ENCODE data around the gene MYL12A.
"Not testable (repeated sequence)": the region's sequence is repeated elsewhere in the genome, so short reads cannot be mapped to it uniquely, and the experiment has no call there.

MYL12A gene
- total RNA-seq = 201 reads per million, percentile 92 among the genes with 10 or more reads in this experiment

- peak; percentile 80 for DNase-seq
Measured at GRCh38 chr18:3247240-3248061, at the start of gene MYL12A. TSS of gene MYL12A (plus strand) at chr18:3247801. CDS start at chr18:3253248, 5,447 bp downstream.

GRCh38 chr18:3198260-3198860 lies 49.2 kb upstream of the MYL12A start:
- not testable (repeated sequence) for DNase-seq

GRCh38 chr18:3199942-3200645 lies 47.5 kb upstream of the MYL12A start:
- DNase-seq = no peak

GRCh38 chr18:3205239-3205638 lies 42.4 kb upstream of the MYL12A start:
- no peak for DNase-seq

GRCh38 chr18:3207565-3207964 lies 40.0 kb upstream of the MYL12A start:
- no peak for DNase-seq

GRCh38 chr18:3209859-3210569 lies 37.6 kb upstream of the MYL12A start:
- DNase-seq = no peak

GRCh38 chr18:3211236-3211992 lies 36.2 kb upstream of the MYL12A start:
- no peak for DNase-seq

- no peak for DNase-seq
Measured at GRCh38 chr18:3212657-3213056, 34.9 kb upstream of the MYL12A start.

GRCh38 chr18:3213300-3214059 lies 34.1 kb upstream of the MYL12A start:
- no peak for DNase-seq

- DNase-seq = no peak
Measured at GRCh38 chr18:3214855-3215637, 32.6 kb upstream of the MYL12A start.

GRCh38 chr18:3216987-3217386 lies 30.6 kb upstream of the MYL12A start:
- DNase-seq = no peak

- DNase-seq = no peak
Measured at GRCh38 chr18:3217948-3218647, 29.5 kb upstream of the MYL12A start.

GRCh38 chr18:3218819-3219218 lies 28.8 kb upstream of the MYL12A start:
- no peak for DNase-seq

GRCh38 chr18:3219241-3219630 lies 28.4 kb upstream of the MYL12A start:
- no peak for DNase-seq

GRCh38 chr18:3219631-3220335 lies 27.8 kb upstream of the MYL12A start, which contains the start of gene MYOM1:
TSS of gene MYOM1 (minus strand) at chr18:3219968. CDS start at chr18:3215223, 4,745 bp downstream.
- DNase-seq = no peak

GRCh38 chr18:3220868-3221267 lies 26.7 kb upstream of the MYL12A start:
- not testable (repeated sequence) for DNase-seq

- DNase-seq = no peak
Measured at GRCh38 chr18:3221496-3221895, 26.1 kb upstream of the MYL12A start.

- no peak for DNase-seq
Measured at GRCh38 chr18:3223356-3223755, 24.2 kb upstream of the MYL12A start.

- DNase-seq = no peak
Measured at GRCh38 chr18:3224223-3224622, 23.4 kb upstream of the MYL12A start.

All from effector CD4-positive, alpha-beta T cell (primary cell).